GOT3 (cell line): ENCODE measurements around the gene IBA57.
"Not testable (repeated sequence)": the region's sequence is repeated elsewhere in the genome, so short reads cannot be mapped to it uniquely, and the experiment has no call there.

Experiments
- DNase-seq: peaks from one replicate; lab custom pipeline; 2025; ENCODE audit warnings: mixed read lengths; lab: John Stamatoyannopoulos, UW

Gene IBA57

DNA sequence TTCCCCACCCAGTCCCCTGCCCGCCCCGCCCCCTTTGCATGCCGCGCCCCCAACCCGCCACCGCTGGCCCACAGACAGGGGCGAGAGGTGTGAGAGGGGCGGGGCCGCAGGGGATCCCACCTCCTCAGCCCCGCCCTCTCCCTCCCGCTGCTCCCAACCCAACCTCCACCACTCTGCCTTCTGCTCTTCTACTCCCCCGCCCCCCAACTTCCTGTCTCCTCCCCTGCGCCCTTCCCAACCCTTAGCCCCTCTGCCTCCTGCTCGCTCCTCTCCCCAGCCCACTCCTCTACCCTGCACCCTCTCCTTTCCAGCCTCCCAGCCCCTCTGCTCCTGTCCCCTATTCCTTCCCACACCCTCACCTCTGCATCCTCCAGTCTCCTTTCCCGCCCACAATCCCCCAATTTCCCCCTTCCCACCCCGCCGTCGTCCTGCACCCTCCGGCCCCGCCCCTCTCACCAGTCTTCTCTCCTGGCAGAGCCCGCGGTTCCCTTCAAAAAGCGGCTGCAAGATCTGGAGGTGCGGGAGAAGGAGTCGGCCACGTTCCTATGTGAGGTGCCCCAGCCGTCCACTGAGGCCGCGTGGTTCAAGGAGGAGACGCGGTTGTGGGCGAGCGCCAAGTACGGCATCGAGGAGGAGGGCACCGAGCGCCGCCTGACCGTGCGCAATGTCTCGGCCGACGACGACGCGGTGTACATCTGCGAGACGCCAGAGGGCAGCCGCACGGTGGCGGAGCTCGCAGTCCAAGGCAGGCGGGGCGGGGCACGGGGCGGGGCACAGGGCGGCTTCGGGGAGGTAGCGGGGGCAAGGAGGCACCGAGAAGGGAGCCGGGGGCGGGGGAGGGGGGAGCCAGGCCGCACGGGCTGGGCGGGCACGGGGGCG lies 47.6 kb downstream of the IBA57 start:
- DNase-seq: peak; percentile 84

DNA sequence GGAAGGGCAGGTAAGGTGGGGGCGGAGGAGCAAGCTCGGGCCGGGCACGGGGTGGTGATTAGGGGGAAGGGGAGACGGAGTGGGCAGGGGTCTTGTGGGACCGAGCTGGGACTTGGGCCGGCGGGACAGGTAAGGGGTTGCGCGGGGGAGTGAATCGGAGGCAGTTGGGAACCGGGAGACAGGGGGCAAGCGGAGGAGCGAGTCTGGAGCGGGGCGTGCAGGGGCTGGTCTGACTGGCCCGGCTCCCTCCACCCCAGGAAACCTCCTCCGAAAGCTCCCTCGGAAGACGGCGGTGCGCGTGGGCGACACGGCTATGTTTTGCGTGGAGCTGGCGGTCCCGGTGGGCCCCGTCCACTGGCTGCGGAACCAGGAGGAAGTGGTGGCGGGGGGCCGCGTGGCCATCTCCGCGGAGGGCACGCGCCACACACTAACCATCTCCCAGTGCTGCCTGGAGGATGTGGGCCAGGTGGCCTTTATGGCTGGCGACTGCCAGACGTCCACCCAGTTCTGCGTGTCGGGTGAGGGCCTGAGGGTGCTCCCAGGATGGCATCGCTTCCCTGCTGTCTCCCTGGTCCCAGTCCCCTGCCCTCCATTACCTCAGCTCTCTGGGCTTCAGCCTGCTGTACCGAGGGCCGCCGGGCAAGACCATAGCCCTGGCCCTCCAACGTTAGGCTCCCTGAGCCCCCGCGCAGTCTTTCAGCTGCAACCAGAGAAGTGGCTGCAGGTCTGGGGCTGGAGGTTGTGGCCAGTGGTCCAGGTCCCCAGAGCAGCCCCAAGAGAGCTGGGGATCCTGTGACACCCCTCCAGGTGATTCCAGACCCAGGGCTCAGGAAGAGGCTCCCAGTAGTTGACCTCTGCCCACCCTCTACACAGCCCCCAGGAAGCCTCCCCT lies 48.6 kb downstream of the IBA57 start:
- DNase-seq: no peak

DNA sequence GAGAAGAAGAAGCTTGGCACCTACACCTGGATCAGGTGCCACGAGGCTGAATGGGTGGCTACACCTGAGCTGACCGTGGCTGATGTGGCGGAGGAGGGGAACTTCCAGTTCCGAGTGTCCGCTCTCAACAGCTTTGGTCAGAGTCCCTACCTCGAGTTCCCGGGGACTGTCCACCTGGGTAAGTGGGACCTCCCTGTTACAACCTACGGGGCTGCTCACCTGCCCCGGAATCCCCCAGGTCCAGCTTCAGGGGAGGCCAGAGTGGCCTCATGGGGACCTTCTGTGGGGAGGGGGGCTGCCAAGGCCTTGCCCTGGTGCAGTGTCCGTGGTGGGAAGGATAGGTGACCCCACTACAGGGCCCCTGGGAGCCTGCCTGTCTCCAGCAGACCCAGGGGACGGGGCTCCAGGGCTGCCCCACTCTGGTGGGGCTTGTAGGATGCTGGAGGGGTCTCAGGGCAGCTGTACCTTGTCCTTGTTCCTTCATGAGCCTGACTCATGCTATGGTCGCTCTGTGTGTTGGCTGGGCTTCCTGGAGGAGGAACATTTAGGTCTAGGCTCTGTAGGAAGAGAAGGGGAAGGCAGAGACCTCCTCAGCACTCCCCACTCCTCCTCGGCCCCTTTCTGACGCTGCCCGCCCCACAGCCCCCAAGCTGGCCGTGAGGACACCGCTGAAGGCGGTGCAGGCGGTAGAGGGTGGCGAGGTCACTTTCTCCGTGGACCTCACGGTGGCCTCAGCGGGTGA lies 49.5 kb downstream of the IBA57 start:
- no peak for DNase-seq

DNA sequence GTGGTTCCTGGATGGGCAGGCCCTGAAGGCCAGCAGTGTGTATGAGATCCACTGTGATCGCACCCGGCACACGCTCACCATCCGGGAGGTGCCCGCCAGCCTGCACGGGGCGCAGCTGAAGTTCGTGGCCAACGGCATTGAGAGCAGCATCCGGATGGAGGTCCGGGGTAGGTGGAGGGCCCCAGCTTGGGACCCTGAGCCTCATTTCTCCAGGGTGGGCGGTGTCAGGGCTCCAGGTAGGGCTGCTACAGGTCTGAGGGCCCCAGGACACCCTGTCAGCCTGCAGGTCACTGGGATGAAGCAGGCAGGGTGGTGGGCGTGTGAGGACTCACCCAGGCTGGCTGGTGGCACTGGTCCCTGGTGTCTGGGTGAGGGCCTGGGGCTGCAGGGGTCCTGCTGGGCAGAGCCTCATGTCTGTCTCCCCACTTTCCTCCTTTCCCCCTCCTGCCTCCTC lies 50.1 kb downstream of the IBA57 start:
- DNase-seq: no peak

DNA sequence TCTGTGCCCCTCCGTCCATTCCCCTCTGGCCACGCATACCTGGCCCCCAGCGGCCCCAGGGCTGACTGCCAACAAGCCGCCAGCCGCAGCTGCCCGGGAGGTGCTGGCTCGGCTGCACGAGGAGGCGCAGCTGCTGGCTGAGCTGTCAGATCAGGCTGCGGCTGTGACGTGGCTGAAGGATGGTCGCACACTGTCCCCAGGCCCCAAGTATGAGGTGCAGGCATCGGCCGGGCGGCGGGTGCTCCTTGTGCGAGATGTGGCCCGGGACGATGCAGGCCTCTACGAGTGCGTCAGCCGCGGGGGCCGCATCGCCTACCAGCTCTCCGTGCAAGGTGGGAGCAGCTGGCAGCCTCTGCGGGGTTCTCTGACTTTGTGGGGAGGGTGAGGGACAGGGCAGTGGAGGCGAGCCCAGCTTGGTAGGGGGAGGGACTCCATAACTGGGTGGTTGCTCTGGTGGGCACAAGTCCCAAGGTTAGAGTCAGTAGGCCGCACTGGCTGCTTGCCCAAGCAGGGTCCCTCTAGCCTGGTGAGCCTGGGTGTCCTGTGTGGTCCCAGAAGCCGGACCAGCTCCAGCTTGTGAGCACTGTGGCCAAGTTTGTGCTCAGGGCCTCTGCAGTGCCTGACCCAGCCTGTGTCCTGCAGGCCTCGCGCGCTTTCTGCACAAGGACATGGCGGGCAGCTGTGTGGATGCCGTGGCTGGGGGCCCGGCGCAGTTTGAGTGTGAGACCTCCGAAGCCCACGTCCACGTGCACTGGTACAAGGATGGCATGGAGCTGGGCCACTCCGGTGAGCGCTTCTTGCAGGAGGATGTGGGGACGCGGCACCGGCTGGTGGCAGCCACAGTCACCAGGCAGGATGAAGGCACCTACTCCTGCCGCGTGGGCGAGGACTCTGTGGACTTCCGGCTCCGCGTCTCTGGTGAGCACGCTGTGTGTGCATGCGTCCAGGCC lies 51.0 kb downstream of the IBA57 start:
- DNase-seq: no peak

DNA sequence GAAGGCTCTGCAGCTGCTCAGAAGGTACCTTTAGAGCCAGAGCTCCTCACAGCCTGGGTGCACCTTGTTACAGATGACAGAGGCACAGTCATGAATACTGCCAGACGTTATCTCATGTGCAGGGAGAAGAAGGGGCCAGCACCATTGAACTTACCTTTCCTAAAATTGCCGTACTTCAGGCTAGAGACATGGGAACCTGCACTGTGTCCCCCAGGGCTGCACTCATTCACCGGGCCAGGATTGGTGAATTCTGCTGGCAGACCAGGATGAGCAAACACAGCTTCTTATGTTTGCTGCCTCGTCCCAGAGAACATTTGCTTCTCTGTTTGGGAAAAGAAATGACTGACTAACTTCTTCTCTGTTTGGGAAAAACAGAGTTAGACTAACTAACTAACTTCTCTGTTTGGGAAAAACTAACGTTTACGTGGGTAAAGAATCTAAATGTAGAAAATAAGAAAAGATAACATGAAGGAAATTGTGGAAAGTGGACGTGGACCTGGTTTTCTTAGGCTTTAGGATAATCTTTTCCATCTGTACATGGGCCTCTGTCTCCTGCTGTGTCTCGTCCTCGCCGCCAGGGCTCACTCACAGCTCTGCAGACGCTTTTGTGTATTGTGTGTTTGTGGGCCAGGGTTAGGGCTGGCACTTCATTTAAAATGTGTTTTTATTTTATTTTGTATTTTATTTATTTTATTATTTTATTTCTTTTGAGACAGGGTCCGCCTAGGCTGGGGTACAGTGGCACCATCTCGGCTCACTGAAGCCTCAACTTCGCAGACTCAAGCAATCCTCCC lies 52.1 kb downstream of the IBA57 start:
- no peak for DNase-seq

DNA sequence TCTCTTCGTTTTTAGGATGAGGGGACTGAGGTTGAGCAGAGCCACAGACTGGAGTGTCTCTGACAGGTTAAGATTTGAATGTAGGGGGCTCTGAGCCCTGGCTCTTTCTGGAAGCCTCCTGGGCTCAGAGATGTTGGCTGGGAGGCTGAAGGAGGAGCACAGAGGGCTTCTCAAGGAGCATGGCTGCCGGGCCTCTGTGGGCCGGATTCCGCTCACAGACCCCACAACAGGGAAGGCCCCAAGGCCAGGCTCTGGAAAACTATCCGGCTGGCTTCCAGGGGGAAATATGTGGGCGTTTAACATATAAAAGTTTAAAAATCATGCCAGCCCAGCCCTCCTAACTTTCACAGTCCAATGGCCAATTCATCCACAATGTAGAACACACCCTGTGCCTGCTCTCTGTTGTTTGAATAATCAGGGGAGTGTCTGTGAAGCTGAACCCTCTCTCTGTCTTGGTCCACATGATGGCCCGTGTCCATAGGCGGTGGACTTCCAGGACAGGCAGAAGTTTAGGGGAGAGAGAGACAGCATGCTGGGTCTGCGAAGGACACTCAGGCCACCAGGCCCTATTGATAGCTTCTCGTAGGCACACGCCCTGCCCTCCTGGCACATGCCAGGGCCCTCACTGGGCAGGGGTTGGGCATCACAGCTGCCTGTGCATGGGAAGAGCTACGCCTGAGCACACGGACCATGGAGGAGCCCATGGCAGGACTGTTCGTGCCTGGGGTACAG lies 53.1 kb downstream of the IBA57 start:
- no peak for DNase-seq

DNA sequence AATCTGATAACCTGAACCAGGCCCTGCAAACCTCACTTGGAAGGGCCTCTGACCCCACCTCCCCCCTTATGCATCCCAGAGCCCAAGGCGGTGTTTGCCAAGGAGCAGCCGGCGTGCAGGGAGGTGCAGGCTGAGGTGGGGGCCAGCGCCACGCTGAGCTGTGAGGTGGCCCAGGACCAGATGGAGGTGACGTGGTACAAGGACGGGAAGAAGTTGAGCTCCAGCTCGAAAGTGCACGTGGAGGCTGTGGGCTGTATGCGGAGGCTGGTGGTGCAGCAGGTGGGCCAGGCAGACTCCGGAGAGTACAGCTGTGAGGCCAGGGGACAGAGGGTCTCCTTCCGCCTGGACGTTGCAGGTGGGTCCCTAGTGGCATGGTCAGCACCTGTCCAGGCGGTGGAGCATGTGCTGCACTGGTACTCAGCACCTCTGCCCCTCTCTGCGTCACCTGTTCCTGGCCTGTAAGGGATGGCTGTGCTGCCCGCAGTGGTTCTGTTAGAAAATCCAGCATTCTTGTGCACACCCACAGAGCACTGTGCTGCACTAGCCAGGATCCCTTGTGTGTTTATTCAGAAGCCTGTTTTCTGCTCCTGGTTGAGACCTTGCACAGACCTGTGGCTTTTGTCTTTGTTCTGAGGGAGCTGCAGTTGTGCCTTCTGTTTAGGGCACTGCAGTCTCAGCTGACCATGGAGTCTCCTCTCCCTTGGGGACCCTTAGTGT lies 53.8 kb downstream of the IBA57 start:
- no peak for DNase-seq

DNA sequence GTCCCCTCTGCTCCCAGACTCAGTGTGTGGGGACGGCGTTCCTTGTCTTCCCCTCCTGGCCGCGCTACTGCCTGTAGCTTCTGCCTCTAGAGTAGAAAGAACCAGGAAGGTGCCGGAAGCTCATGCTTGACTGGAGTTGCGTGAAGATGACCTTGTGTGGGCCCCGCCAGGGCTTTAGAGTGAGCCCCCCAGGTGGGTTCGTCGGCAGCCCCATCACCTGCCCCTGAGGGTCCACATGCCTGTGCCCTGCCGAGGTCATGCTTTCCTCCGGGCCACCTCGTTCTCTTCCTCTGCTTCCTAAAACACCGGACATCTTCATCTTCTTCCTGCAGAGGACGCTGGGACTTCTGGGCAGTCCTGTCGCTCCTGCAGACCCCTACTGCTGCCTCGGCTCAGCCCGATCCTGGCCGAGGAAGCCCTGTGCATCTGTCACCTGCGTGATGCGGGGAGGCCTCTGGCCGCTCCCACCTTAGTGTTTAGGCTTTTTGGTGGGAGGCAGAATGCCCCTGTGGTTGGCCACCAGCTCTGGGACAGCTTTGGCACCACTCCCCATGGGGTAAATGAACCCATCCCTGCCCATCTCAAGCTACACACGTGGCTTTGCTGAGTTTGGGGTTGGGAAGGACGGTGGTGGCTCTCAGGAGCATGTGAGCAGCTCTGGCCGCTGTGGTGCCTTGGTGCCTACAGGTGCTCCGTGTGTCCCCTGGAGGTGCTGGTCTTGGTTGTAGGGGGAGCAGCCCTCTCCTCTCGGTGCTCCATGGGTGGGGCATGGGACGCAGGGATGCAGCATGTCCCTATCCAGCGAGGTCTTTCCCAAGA lies 54.6 kb downstream of the IBA57 start:
- no peak for DNase-seq

DNA sequence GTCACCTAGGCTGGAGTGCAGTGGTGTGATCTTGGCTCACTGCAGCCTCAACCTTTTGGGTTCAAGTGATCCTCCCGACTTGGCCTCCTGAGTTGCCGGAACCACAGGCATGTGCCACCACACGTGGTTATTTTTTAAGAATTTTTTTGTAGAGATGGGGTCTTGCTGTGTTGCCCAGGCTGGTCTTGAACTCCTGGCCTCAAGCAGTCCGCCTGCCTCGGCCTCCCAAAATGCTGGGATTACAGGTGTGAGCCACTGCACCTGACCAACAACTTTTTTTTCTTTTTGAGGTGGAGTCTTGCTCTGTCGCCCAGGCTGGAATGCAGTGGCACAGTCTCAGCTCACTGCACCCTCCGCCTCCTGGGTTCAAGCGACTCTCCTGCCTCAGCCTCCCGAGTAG lies 55.5 kb downstream of the IBA57 start:
- DNase-seq: not testable (repeated sequence)

DNA sequence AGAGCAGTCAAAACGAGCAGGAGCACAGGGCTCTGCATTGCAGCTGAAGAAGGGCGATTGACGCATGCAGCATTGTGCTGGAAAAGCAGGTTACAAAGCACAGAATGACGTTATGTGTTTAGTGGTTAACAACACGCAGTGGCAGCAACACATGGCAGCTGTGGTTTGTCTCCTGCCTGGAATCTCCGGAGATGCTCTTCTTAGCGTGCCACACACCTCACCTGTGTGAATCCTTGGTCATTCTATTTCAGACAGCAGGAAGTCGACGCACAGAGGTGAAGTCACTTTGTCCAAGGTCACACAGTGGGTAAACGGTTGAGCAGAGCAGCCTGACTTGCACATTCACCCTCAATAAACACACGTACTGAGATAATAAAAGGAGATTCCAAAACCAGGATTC lies 56.9 kb downstream of the IBA57 start:
- DNase-seq: no peak

DNA sequence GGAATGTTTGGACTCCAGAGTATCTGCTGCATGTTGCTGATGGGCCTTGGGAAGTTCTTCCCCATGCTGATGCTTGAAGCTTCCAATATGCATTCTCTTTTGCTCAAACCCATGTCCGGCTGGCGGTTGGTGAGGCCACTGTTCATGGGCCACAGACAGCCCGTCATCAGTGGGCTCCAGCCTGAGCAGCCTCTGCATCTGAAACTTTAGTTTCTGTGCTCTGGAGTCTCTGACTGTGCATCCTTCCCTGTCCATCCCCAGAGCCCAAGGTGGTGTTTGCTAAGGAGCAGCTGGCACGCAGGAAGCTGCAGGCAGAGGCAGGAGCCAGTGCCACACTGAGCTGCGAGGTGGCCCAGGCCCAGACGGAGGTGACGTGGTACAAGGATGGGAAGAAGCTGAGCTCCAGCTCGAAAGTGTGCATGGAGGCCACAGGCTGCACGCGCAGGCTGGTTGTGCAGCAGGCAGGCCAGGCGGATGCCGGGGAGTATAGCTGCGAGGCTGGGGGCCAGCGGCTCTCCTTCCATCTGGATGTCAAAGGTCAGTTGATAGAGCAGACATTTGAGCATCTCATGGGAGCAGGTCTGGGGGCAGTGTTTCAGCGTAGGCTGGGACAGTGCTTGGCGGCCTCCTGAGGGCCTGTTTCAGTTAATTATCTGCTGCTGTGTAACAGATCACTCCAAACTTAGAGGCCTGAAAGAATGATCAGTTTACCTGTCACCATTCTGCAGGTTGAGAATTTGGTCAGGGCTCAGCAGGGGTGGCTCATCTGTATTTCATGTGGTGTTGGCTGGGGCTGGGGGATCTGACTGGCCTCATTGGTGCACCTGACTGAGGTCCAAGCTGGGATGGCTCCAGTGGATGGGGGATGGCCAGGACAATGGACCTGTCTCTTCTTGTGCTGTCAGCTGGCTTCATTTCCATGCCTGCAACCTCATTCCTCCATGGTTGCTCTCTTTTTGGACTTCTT lies 58.9 kb downstream of the IBA57 start:
- no peak for DNase-seq

DNA sequence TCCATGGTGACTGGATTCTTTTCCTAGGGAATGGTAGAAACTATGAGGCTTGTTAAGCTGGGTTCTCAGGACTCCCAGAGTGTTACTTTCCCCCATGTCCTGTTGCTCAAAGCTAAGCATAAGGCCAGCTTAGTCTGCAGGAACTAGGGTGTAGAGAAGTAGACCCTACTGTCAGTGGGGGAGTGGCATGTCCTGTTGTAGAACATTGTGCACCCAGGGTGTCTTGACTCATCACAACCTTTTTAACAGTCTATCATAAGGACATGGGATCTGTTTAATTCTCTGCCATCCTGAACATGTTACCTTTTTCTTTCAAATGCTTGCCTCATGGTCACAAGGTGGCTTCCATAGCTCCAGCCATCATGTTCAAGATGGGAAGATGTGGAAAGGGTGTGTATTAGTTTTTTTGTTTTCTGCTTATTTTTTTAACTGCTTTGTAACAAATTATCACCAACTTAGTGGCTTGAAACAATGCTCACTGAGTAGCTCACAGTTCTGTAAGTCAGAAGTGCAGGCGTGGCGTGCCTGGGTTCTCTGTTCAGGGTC lies 59.6 kb downstream of the IBA57 start:
- no peak for DNase-seq

DNA sequence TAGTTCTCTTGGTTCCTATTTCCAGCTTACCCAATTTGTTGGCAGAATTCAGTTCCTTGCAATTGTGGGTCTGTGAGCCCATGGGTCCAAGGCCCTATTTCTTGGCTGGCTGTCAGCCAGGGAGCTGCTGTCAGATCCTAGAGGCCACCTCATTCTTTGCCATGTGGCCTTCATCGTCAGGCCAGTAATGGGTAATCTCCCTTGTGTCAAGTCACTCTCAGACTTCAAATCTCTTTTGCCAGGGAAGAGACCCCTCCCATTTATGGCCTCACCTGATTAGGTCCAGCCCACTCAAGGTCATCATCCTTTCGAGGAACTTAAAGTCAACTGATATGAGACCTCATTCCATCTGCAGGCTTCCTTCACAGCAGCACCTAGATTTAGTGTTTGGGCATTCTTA lies 60.1 kb downstream of the IBA57 start:
- DNase-seq: no peak

DNA sequence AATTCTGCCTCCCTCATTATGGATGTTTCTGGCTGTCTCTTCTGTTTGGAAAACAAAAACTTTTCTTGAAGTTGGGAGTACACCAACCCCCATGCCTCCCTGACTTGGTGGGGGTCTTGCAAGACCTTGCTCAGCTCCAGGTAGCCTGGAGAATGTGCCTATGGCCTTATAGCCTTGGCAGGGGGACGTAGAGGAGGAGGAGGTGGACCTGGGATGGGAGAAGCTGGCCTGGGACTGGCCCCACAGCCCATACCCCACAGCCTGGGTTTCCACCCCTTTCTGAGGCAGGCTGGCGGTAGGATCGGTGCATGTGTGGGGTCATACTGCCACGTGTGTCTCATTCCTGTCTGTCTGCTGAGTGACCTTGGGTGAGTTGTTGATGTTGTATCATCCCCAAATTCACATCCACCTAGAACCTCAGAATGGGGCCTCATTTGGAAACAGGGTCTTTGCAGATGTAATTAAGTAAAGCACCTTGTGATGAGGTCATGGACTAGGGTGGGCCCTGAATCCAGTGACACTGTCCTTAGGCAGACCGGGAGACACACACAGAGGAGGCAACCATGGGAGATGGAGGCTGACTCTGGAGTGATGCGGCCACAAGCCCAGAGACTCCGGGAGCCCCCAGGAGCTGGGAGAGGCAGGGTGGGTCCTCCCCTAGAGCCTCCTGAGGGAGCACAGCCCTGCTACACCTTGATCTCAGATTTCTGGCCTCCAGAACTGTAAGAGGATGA lies 60.7 kb downstream of the IBA57 start:
- DNase-seq: no peak
